ENCODE results near the gene FARS2. TPM values are rescaled to one million over a fixed set of nuclear protein-coding genes. Genes with fewer than 3 reads are reported as not detected.
"Not testable (repeated sequence)": the region's sequence is repeated elsewhere in the genome, so short reads cannot be mapped to it uniquely, and the experiment has no call there.

Gene FARS2
- total RNA-seq, 4 donors from 2014 or later: 2.6 to 21.9 (median 15.0) TPM

DNA sequence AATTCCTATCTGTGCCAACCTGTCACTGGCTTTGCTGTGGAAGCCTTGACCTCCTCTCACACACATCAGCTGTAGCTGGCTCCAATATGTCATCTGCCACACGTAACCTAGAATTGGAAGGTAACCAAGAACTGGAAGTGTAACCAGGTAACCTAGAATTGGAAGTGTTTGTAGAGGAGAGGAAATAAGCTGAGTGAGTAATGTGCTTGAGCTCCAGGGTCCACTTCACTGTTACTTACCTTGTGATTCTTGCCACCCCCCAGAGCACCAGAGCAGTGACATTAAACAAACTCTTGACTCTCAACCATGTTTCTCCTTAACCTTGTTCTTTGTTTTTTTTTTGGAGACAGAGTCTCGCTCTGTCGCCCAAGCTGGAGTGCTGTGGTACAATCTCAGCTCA, 394.9 kb downstream of the FARS2 start:
- Histone ChIP-seq H3K4me1 (no peaks in the 10 kb centered on the region), H3K36me3 (no peaks in the 10 kb centered on the region), H3K27me3 (no peaks in the 10 kb centered on the region), H3K27ac (no peak overlapping the region), H3K9me3 (no peaks in the 10 kb centered on the region), H3K4me3 (no peak overlapping the region)
- 80 to 93% methylated on average over 1 to 3 of the region's 3 CpGs for WGBS, 2 donors (ENCODE audit: low coverage in 1 of 2)
- intact Hi-C loops (cut with DNase I; ENCODE audit: low total_unique reads): no loop called here
- TF ChIP-seq POLR2AphosphoS5 (IDR thresholded peaks at IDR 0.05) (no peak), CTCF (IDR thresholded peaks at IDR 0.05) (no peak), POLR2A (IDR thresholded peaks at IDR 0.05) (no peak)
- DNase-seq: no peak
- in situ Hi-C loops (cut with MboI; ENCODE audit: low pct_ligation_motif_present in 1 of 4, low pct_unique_long_range_greater_than_20kb in 1 of 4, low sequenced_read_pairs in 3 of 4): no loop called here

- WGBS, 2 donors (ENCODE audit: low coverage in 1 of 2): 94% methylated on average over 6 of the region's 6 CpGs; no CpG with 5 or more reads in 1 of the 2 donors
- H3K4me1 ChIP-seq; H3K27me3 ChIP-seq; H3K4me3 ChIP-seq; H3K36me3 ChIP-seq; intact Hi-C loops (cut with DNase I; ENCODE audit: low total_unique reads); H3K9me3 ChIP-seq; in situ Hi-C loops (cut with MboI; ENCODE audit: low pct_ligation_motif_present in 1 of 4, low pct_unique_long_range_greater_than_20kb in 1 of 4, low sequenced_read_pairs in 3 of 4); H3K27ac ChIP-seq; DNase-seq: not testable (repeated sequence)
These were observed 395.4 kb downstream of the FARS2 start for GRCh38 chr6:5656695-5657094.

DNA sequence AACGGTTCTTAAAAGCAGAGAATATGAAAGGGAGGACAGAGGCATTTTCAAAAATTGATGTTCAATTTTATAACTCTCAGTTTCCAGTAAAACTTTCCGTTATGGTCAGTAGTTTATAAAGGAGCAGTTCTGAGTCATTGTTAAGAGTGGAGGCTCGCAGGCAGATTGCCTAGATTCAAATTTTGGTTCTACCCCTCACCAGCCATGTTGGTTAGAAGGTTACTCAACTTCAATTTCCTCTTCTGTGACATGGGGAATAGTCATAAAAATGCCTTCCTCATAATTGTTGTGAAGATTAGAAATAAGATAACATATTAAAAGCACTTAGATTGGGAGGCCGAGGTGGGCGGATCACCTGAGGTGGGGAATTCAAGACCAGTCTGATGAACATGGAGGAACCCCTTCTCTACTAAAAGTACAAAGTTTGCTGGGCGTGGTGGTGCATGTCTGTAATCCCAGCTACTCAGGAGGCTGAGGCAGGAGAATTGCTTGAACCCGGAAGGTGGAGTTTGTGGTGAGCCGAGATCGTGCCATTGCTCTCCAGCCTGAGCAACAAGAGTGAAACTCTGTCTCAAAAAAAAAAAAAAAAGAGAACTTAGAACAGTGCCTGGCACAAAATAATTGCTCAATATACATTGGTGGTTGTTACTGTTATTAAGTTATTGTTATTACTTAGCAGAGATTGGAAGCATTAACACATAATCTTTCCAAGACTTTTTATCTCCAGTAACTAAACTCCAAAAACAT, 396.5 kb downstream of the FARS2 start:
- WGBS, 2 donors (ENCODE audit: low coverage in 1 of 2): 59 to 89% methylated on average over 6 to 9 of the region's 9 CpGs
- Histone ChIP-seq H3K27ac (no peak overlapping the region), H3K27me3 (no peaks in the 10 kb centered on the region), H3K36me3 (no peaks in the 10 kb centered on the region), H3K4me1 (peaks cover 0 to 3% (median 0%) of the 10 kb centered on the region in 4 donors), H3K4me3 (no peak overlapping the region), H3K9me3 (no peaks in the 10 kb centered on the region)
- no peak for TF ChIP-seq EP300 (IDR thresholded peaks at IDR 0.05; ENCODE audit: low read depth)
- no peak for TF ChIP-seq POLR2A (IDR thresholded peaks at IDR 0.05)
- TF ChIP-seq POLR2AphosphoS5 (IDR thresholded peaks at IDR 0.05): no peak
- no peak for DNase-seq
- intact Hi-C loops (cut with DNase I; ENCODE audit: low total_unique reads): no loop called here
- in situ Hi-C loops (cut with MboI; ENCODE audit: low pct_ligation_motif_present in 1 of 4, low pct_unique_long_range_greater_than_20kb in 1 of 4, low sequenced_read_pairs in 3 of 4): no loop called here

- in situ Hi-C loops (cut with MboI; ENCODE audit: low pct_ligation_motif_present in 1 of 4, low pct_unique_long_range_greater_than_20kb in 1 of 4, low sequenced_read_pairs in 3 of 4): no loop called here
- peaks cover 0 to 6% (median 0%) of the 10 kb centered on the region in 4 donors for H3K4me1 ChIP-seq
- no peak for DNase-seq
- H3K4me3 ChIP-seq: no peak overlapping the region
- no peaks in the 10 kb centered on the region for H3K27me3 ChIP-seq
- H3K36me3 ChIP-seq: no peaks in the 10 kb centered on the region
- H3K9me3 ChIP-seq: no peaks in the 10 kb centered on the region
- no peak for TF ChIP-seq POLR2A (IDR thresholded peaks at IDR 0.05)
- TF ChIP-seq POLR2AphosphoS5 (IDR thresholded peaks at IDR 0.05): no peak
- intact Hi-C loops (cut with DNase I; ENCODE audit: low total_unique reads): no loop called here
- H3K27ac ChIP-seq: no peak overlapping the region
These were observed 398.2 kb downstream of the FARS2 start for GRCh38 chr6:5659467-5659866.

- no peak for TF ChIP-seq CTCF (IDR thresholded peaks at IDR 0.05)
- no peak for TF ChIP-seq EP300 (IDR thresholded peaks at IDR 0.05; ENCODE audit: low read depth)
- TF ChIP-seq POLR2AphosphoS5 (IDR thresholded peaks at IDR 0.05): no peak
- no peak for TF ChIP-seq POLR2A (IDR thresholded peaks at IDR 0.05)
- Histone ChIP-seq H3K4me1 (peaks cover 0 to 6% (median 0%) of the 10 kb centered on the region in 4 donors), H3K27ac (no peak overlapping the region), H3K36me3 (no peaks in the 10 kb centered on the region), H3K27me3 (no peaks in the 10 kb centered on the region), H3K9me3 (no peaks in the 10 kb centered on the region), H3K4me3 (no peak overlapping the region)
- 71 to 82% methylated on average over 3 to 5 of the region's 5 CpGs for WGBS, 2 donors (ENCODE audit: low coverage in 1 of 2)
- intact Hi-C loops (cut with DNase I; ENCODE audit: low total_unique reads) (no loop called here), in situ Hi-C loops (cut with MboI; ENCODE audit: low pct_ligation_motif_present in 1 of 4, low pct_unique_long_range_greater_than_20kb in 1 of 4, low sequenced_read_pairs in 3 of 4) (no loop called here)
- no peak for DNase-seq
These were observed 399.5 kb downstream of the FARS2 start for GRCh38 chr6:5660772-5661171.

Measured in transverse colon (tissue), 4 donors.